Esophagus muscularis mucosa (tissue), 4 donors: Measurements from ENCODE around the gene JMJD7. TPM values are rescaled to one million over a fixed set of nuclear protein-coding genes. Genes with fewer than 3 reads are reported as not detected.

Experiments
- DNase-seq: peaks from one replicate; pipeline ENCODE4 v3.0.0-alpha.2; 2017; ENCODE audit errors: extremely low spot score
- H3K27ac ChIP-seq, 4 donors: fragments of 200-600 bp; sonication (generic); replicated peaks in 1 of 4; 1 replicate in 3 of 4; 2 replicates in 1 of 4; pipeline ENCODE4 v1.5.1; 2016 to 2019; ENCODE audit warnings: mild to moderate bottlenecking in 1 of 4
- H3K27me3 ChIP-seq, 4 donors: fragments of 200-600 bp; sonication (generic); one replicate each; pipeline versions ENCODE4 v1.5.1 to v1.6.0; 2016 to 2019
- H3K36me3 ChIP-seq, 4 donors: fragments of 200-600 bp; sonication (generic); one replicate each; pipeline ENCODE4 v1.5.1; 2016 to 2019
- H3K4me1 ChIP-seq, 4 donors: fragments of 200-600 bp; sonication (generic); one replicate each; pipeline ENCODE4 v1.5.1; 2016 to 2019
- H3K4me3 ChIP-seq, 4 donors: fragments of 200-600 bp; sonication (generic); 1 replicate in 2 of 4; 2 replicates in 2 of 4; pipeline ENCODE4 v1.5.1; 2016 to 2019; ENCODE audit warnings: mild to moderate bottlenecking in 4 of 4, moderate library complexity in 1 of 4
- H3K9me3 ChIP-seq, 4 donors: fragments of 200-600 bp; sonication (generic); 1 replicate in 3 of 4; 2 replicates in 1 of 4; pipeline ENCODE4 v1.5.1; 2016 to 2019
- CTCF ChIP-seq, 3 experiments: fragments of 200-600 bp in 2 of 3; fragments of 450-650 bp in 1 of 3; sonication (generic) in 2 of 3; IDR thresholded peaks; one replicate each; pipeline ENCODE4 v1.5.1; 2017 to 2019; ENCODE audit warnings: antibody characterized with exemption in 3 of 3, mild to moderate bottlenecking in 2 of 3, moderate library complexity in 1 of 3
- EP300 ChIP-seq: sonication (generic); formaldehyde crosslinking; IDR thresholded peaks from one replicate; pipeline ENCODE4 v1.6.1; 2017; ENCODE audit warnings: antibody characterized with exemption
- POLR2A ChIP-seq: fragments of 450-650 bp; IDR thresholded peaks from one replicate; pipeline ENCODE4 v1.6.1; 2017; ENCODE audit warnings: antibody characterized with exemption, moderate library complexity, mild to moderate bottlenecking, low read depth
- POLR2AphosphoS5 ChIP-seq, 2 donors: sonication (generic); formaldehyde crosslinking; IDR thresholded peaks; one replicate each; pipeline ENCODE4 v1.6.1; 2017; ENCODE audit warnings: antibody characterized with exemption in 2 of 2
- WGBS: methylation state at CpG from one replicate; pipeline ENCODE4 v1.1.5; 2018; 5-methylcytosine and 5-hydroxymethylcytosine counted together
- intact Hi-C: fragments of 100-400 bp; cut with DNase I; formaldehyde crosslinking; loops from one replicate; pipeline ENCODE4 v1.15.1; 2023
- total RNA-seq, 4 donors: library from RNA; depleted of rRNA; stranded (reverse); fragments of >200 nt; gene quantifications; one replicate each; pipeline versions ENCODE4 v1.1.0 to v1.2.1, GENCODE V29; 2016

JMJD7 gene
- total RNA-seq, 4 donors from 2014 or later, result 6.2 to 9.6 (median 7.5) TPM

- no peak for TF ChIP-seq POLR2A
- TF ChIP-seq POLR2AphosphoS5 (IDR thresholded peaks at IDR 0.05), result peak; percentile 32 to 57
- TF ChIP-seq CTCF (IDR thresholded peaks at IDR 0.05), result peak; percentile 89 to 96 (median 93)
- TF ChIP-seq EP300, result no peak
- Histone ChIP-seq H3K27ac (peak overlapping the region in 1 of 4 donors; percentile 31), H3K9me3 (no peaks in the 10 kb centered on the region), H3K4me1 (peaks cover 8 to 43% (median 21%) of the 10 kb centered on the region in 4 donors), H3K4me3 (no peak overlapping the region), H3K27me3 (no peaks in the 10 kb centered on the region), H3K36me3 (peaks cover 9 to 49% (median 45%) of the 10 kb centered on the region in 4 donors)
- intact Hi-C loops, result loop anchor here (2.0 to 10.0 kb wide), 3 partner anchors 39 to 257 kb away; partner anchors contain the start of gene TYRO3
- WGBS, result 27% methylated on average over 11 of the region's 18 CpGs
- DNase-seq, result peak; percentile 95
Observed at GRCh38 chr15:41811432-41812195, 16.3 kb upstream of the JMJD7 start.

- DNase-seq, result no peak
- intact Hi-C loops, result loop anchor here (10.0 kb wide), 2 partner anchors 208 to 258 kb away; partner anchors contain the start of gene TYRO3
- no peak overlapping the region for H3K27ac ChIP-seq
- no peaks in the 10 kb centered on the region for H3K9me3 ChIP-seq
- TF ChIP-seq EP300 (no peak), CTCF (IDR thresholded peaks at IDR 0.05) (no peak), POLR2A (no peak), POLR2AphosphoS5 (IDR thresholded peaks at IDR 0.05) (no peak)
- WGBS, result 76% methylated on average over 5 of the region's 11 CpGs
- peaks cover 6 to 33% (median 14%) of the 10 kb centered on the region in 4 donors for H3K4me1 ChIP-seq
- no peak overlapping the region for H3K4me3 ChIP-seq
- no peaks in the 10 kb centered on the region for H3K27me3 ChIP-seq
- H3K36me3 ChIP-seq, result peaks cover 22 to 62% (median 58%) of the 10 kb centered on the region in 4 donors
Observed at GRCh38 chr15:41812820-41813375, 15.0 kb upstream of the JMJD7 start.

GRCh38 chr15:41813426-41813825 is 14.5 kb upstream of the JMJD7 start:
- Histone ChIP-seq H3K4me1 (peaks cover 6 to 33% (median 14%) of the 10 kb centered on the region in 4 donors), H3K4me3 (no peak overlapping the region), H3K27me3 (no peaks in the 10 kb centered on the region), H3K27ac (no peak overlapping the region), H3K9me3 (no peaks in the 10 kb centered on the region), H3K36me3 (peaks cover 27 to 67% (median 63%) of the 10 kb centered on the region in 4 donors)
- intact Hi-C loops, result loop anchor here (10.0 kb wide), 2 partner anchors 209 to 259 kb away; partner anchors contain the start of gene TYRO3
- DNase-seq, result no peak
- 88% methylated on average over 8 of the region's 8 CpGs for WGBS
- TF ChIP-seq CTCF (IDR thresholded peaks at IDR 0.05), result no peak
- no peak for TF ChIP-seq POLR2A
- no peak for TF ChIP-seq POLR2AphosphoS5 (IDR thresholded peaks at IDR 0.05)
- TF ChIP-seq EP300, result no peak

GRCh38 chr15:41814534-41814933 is 13.4 kb upstream of the JMJD7 start:
- Histone ChIP-seq H3K4me1 (peaks cover 6 to 23% (median 13%) of the 10 kb centered on the region in 4 donors), H3K36me3 (peaks cover 38 to 78% (median 74%) of the 10 kb centered on the region in 4 donors), H3K9me3 (no peaks in the 10 kb centered on the region), H3K27me3 (no peaks in the 10 kb centered on the region), H3K27ac (no peak overlapping the region), H3K4me3 (no peak overlapping the region)
- intact Hi-C loops, result loop anchor here (10.0 kb wide), 2 partner anchors 210 to 260 kb away; partner anchors contain the start of gene TYRO3
- WGBS, result 90% methylated on average over 5 of the region's 5 CpGs
- no peak for DNase-seq
- TF ChIP-seq EP300 (no peak), POLR2A (no peak), CTCF (IDR thresholded peaks at IDR 0.05) (no peak), POLR2AphosphoS5 (IDR thresholded peaks at IDR 0.05) (no peak)
